NT2/D1 (cell line): ENCODE measurements around the gene URB2.

Experiments
- DNase-seq: peaks from one replicate; pipeline ENCODE4 v3.0.0-alpha.2; 2011; ENCODE audit warnings: low read depth, low spot score
- H3K27me3 ChIP-seq: 2 replicates; pipeline ENCODE4 v1.6.0; 2011; ENCODE audit warnings: mild to moderate bottlenecking; ENCODE audit not compliant: insufficient read length, insufficient read depth
- H3K36me3 ChIP-seq: 2 replicates; pipeline ENCODE4 v1.6.1; 2011; ENCODE audit warnings: mild to moderate bottlenecking, low read length, mixed read lengths; ENCODE audit not compliant: insufficient read depth, insufficient read length
- H3K4me1 ChIP-seq: 2 replicates; pipeline ENCODE4 v1.5.1; 2011; ENCODE audit not compliant: insufficient read depth, insufficient read length
- H3K4me3 ChIP-seq: 2 replicates; pipeline ENCODE4 v1.5.1; 2011; ENCODE audit warnings: low read depth; ENCODE audit not compliant: insufficient read length
- H3K9ac ChIP-seq: 2 replicates; pipeline ENCODE4 v1.6.0; 2011; ENCODE audit warnings: low read depth; ENCODE audit not compliant: insufficient read length
- H3K9me3 ChIP-seq: 2 replicates; pipeline ENCODE4 v1.5.1; 2011; ENCODE audit warnings: mild to moderate bottlenecking, low read length; ENCODE audit not compliant: insufficient read depth
- SUZ12 ChIP-seq: IDR thresholded peaks from 2 replicates; pipeline ENCODE4 v1.6.1; 2011; ENCODE audit not compliant: insufficient read length, insufficient read depth; ENCODE audit errors: extremely low read depth
- YY1 ChIP-seq: IDR thresholded peaks from 2 replicates; pipeline ENCODE4 v1.6.1; 2011; ENCODE audit not compliant: insufficient read length, insufficient read depth
- ZNF274 ChIP-seq: IDR thresholded peaks from 2 replicates; pipeline ENCODE4 v1.6.1; 2011; ENCODE audit warnings: mild to moderate bottlenecking, low read depth, low read length

Gene URB2

DNA sequence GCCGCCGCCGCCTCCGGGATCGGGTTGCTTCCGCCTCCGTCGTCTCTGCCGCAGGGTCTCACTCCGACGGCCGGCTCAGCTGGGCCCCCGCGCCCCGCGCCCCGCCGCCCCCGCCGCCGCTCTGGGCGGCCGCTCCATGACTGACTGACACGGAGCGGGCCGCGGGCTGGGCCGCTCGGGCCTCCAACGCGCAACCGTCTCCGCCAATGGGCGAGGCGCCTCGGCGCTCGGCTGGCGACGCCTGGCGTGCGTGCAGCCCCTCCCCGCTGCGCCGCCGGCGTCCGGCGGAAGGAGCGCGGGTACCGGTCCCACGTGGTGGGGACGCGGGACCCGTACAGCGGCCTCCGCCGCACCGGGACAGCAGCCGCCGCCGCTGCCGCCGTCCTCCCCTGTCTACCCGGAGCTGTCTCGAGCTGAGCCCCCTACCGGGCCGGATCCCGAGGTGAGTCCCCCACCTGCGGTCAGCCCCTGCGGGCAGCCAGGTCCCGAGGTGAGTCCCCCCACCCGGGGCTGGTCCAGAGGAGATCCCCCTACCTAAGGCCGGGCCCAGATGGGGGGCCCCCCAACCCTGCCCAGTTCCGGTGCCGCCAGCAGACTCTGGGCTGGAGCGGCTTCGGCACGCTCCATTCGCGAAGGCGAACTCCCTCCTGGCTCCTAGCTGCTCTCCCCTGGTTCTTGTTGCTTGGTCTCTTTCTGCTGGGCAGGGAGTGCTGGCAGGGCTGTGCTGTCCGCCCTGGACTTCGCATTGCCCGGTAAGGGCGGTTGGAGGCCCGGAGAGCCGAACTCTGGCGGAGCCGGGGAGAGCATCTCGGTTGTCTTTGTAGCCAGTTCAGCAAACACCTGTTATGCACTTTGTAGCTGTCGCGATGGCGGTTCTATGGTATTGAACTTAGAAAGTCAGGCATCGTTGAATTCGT, at the start of gene URB2, which contains the start of gene TAF5L:
Gene URB2, plus strand, starts transcription at position 333 of the 917 bp plus-strand sequence. CDS start 1,387 bp downstream, outside the sequence.
Gene TAF5L, minus strand, starts transcription at position 208 of the 917 bp plus-strand sequence. CDS start 11,640 bp downstream, outside the sequence.
- TF ChIP-seq YY1 (no peak), ZNF274 (no peak), SUZ12 (no peak)
- no peaks in the 10 kb centered on the region for H3K9me3 ChIP-seq
- peak within 1 kb of the TSS; percentile 97 for H3K9ac ChIP-seq
- no peaks in the 10 kb centered on the region for H3K4me1 ChIP-seq
- peaks cover 49% of the 10 kb centered on the region for H3K36me3 ChIP-seq
- DNase-seq: peak; percentile 93
- peak within 1 kb of the TSS; percentile 92 for H3K4me3 ChIP-seq
- peaks cover 2% of the 10 kb centered on the region for H3K27me3 ChIP-seq

DNA sequence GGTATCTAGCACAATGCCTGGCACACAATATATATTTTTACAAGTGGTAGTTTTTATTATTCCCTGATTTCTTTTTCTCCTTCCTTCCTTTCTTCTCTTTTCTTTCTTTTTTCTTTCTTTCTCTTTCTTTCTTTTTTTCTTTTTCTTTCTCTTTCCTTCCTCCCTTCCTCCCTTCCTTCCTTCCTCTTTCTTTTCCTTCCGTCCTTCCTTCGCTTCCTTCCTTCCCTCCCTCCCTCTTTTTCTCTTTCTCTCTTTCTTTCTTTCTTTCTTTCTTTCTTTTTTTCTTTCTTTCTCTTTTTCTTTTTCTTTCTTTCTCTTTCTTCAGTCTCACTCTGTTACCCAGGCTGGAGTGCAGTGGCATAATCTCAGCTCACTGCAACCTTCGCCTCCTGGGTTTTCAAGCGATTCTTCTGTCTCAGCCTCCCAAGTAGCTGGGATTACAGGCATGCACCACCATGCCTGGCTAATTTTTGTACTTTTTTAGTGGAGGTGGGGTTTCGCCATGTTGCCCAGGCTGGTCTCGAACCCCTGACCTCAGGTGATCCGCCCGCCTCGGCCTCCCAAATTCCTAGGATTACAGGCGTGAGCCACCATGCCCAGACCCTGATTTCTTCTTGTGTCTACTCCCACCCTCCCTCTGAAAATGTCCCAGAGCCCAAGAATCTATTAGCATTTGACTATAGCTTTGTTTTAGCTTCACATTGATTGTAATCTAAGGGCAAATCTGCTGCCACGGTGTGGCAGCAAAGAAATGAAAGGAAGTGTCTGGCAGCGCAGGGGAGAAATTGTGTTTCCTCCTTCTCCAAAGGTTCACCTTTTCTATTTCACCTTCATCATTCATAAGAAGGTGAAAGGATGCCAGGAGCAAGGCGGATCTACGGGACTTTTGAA, 47.6 kb upstream of the URB2 start:
- Histone ChIP-seq H3K9me3 (no peaks in the 10 kb centered on the region), H3K4me3 (no peak overlapping the region), H3K4me1 (peaks cover 4% of the 10 kb centered on the region), H3K9ac (no peak overlapping the region), H3K27me3 (no peaks in the 10 kb centered on the region), H3K36me3 (no peaks in the 10 kb centered on the region)
- DNase-seq: no peak
- TF ChIP-seq ZNF274: no peak
- no peak for TF ChIP-seq SUZ12
- no peak for TF ChIP-seq YY1

DNA sequence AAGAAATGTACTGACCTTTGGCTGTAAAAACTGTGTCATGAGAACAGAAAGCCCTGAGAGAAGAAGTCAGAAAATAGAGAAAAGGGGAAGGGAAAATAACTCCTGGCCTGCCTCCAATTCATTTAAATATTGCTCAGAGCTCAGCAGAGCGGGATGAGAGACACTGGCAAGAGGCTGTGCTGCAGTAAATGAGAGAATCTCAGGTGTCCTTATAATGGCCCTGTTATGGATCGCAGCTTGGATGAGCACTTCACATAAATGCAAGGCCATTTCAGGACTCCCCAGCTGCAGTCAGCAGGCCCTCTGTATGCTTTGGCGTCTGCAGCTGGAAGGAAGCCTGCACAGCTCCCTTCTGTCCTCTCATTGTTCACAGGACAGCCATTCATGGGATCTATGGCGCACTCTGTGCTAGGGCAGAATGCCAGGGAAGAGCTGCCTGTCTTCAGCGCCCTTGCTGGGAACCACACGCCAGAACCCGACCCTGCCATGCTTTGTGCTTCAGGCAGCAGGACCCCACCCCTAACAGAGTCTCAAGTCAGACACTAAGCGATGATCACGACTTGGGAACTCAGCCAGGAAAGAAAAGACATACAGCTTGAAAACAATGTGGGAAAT, 46.9 kb upstream of the URB2 start:
- Histone ChIP-seq H3K4me1 (peaks cover 4% of the 10 kb centered on the region), H3K9ac (peak overlapping the region; percentile 23), H3K36me3 (no peaks in the 10 kb centered on the region), H3K27me3 (no peaks in the 10 kb centered on the region), H3K4me3 (no peak overlapping the region), H3K9me3 (no peaks in the 10 kb centered on the region)
- DNase-seq: no peak
- TF ChIP-seq ZNF274 (no peak), SUZ12 (no peak), YY1 (no peak)

DNA sequence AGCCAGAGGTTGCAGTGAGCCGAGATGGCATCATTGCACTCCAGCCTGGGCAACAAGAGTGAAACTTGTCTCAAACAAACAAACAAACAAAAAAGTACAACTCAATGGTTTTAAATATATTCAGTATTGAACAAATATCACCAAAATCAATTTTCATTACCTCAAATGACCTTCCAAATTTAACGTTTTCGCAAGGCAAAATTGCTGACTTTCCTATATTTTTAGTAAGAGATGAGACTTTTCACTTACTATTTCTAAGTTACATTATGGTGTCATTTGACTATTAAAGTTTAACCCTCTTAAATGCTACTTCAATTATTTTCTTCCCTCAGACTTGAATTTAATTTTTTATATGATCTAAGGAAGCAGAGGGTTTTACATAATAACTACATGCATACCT, 44.6 kb upstream of the URB2 start:
- Histone ChIP-seq H3K27me3 (no peaks in the 10 kb centered on the region), H3K9ac (no peak overlapping the region), H3K9me3 (no peaks in the 10 kb centered on the region), H3K4me1 (peaks cover 4% of the 10 kb centered on the region), H3K4me3 (no peak overlapping the region), H3K36me3 (no peaks in the 10 kb centered on the region)
- TF ChIP-seq SUZ12 (no peak), ZNF274 (no peak), YY1 (no peak)
- no peak for DNase-seq

DNA sequence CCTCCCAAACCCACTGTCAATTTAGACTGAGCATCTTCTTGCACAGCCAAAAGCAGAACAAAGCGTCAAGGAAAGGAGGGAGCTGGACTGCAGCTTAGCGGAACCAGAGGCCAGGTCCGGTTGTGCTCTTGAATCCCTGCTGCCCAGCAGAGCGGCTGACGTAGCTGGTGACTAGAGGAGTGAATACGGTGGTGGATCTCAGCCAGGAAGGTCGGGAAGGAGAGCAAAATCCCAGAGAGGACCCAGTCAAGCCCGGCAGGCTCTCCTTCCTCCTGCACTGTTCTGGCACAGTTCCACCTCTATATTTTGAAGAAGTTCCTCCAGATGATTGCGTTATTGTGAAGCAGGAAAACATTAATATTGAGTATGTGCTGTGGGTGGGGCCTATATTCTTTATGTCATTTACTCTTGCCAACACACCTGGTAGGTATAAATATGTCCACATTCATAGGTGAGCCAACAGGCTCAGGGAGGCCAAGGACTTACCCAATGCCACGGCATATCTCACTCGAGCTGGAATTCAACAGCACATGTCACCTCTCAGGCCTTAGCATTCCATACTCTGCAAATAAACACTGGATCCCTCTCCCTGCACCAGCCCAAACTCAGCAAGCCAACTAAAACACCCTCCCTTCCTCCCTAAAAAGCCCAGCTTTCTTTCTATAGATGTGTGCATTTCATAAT, 43.9 kb upstream of the URB2 start:
- H3K36me3 ChIP-seq: no peaks in the 10 kb centered on the region
- no peaks in the 10 kb centered on the region for H3K27me3 ChIP-seq
- no peak for TF ChIP-seq SUZ12
- peaks cover 4% of the 10 kb centered on the region for H3K4me1 ChIP-seq
- no peak overlapping the region for H3K9ac ChIP-seq
- no peak for DNase-seq
- no peak overlapping the region for H3K4me3 ChIP-seq
- H3K9me3 ChIP-seq: no peaks in the 10 kb centered on the region

DNA sequence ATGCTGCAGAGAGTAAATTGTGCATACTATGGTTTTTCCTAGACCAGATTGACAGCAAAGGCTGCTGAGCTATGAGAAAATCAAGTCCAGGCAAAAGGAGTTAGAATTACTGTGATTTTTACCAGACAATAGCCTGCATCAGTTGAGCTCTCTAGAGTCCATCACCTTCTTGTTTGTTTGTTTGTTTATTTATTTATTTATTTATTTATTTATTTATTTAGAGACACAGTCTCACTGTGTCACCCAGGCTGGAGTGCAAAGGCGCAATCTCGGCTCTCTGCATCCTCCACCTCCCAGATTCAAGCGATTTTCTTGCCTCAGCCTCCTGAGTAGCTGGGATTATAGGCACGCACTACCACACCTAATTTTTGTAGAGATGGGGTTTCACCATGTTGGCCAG, 43.3 kb upstream of the URB2 start:
- no peaks in the 10 kb centered on the region for H3K36me3 ChIP-seq
- no peak overlapping the region for H3K9ac ChIP-seq
- no peak for DNase-seq
- H3K4me3 ChIP-seq: no peak overlapping the region
- no peaks in the 10 kb centered on the region for H3K9me3 ChIP-seq
- peaks cover 4% of the 10 kb centered on the region for H3K4me1 ChIP-seq
- no peaks in the 10 kb centered on the region for H3K27me3 ChIP-seq
- no peak for TF ChIP-seq SUZ12
- TF ChIP-seq ZNF274: no peak
- TF ChIP-seq YY1: no peak
